GM12878 (cell line): Measurements from ENCODE around the gene SEC62. TPM values are rescaled to one million over a fixed set of nuclear protein-coding genes. Genes with fewer than 3 reads are reported as not detected.

ENCODE experiments used
- ATAC-seq: fragments of 200-7000 bp; cut with Tn5 transposase; 3 replicates; pipeline ENCODE4 v1.9.1; 2020; ENCODE audit warnings: mild to moderate bottlenecking, moderate library complexity
- BruUV-seq: library from RNA; stranded (reverse); fragments of 400-500 nt; replicated peaks from 2 replicates; lab custom pipeline; 2021; lab: Mats Ljungman, UMichigan
- CTCF ChIA-PET: fragments of 300-600 bp; sonication (Branson Sonifier 250); formaldehyde crosslinking; extraction: SDS; loops from one replicate; lab custom pipeline; 2021; ENCODE audit warnings: inconsistent platforms; lab: Yijun Ruan, JAX
- POLR2A ChIA-PET: fragments of 350-600 bp; formaldehyde crosslinking; extraction: SDS; loops from one replicate; lab custom pipeline; 2021; ENCODE audit warnings: inconsistent platforms; lab: Charles Lee
- RAD21 ChIA-PET: fragments of 300-600 bp; sonication (Branson Sonifier 250); formaldehyde crosslinking; loops from one replicate; lab custom pipeline; 2023; ENCODE audit warnings: antibody characterized with exemption; ENCODE audit not compliant: unreplicated experiment; lab: Charles Lee
- SMC1A ChIA-PET: fragments of 300-600 bp; sonication (Branson Sonifier 250); formaldehyde crosslinking; loops from one replicate; lab custom pipeline; 2023; ENCODE audit not compliant: unreplicated experiment, uncharacterized antibody; lab: Charles Lee
- DNase-seq: peaks from one replicate; pipeline ENCODE4 v3.0.0-alpha.2; 2011; ENCODE audit warnings: low read depth, low spot score
- FAIRE-seq: peaks from 3 replicates; lab custom pipeline; 2011; peaks lifted over from hg19 to GRCh38; lab: Jason Lieb, UNC
- H2AFZ ChIP-seq: 2 replicates; pipeline ENCODE4 v1.6.0; 2011; ENCODE audit warnings: low read depth, low read length, control low read depth; ENCODE audit not compliant: control insufficient read depth
- H3K27ac ChIP-seq: 2 replicates; pipeline ENCODE4 v1.5.1; 2011; ENCODE audit warnings: control low read depth; ENCODE audit not compliant: control insufficient read depth, insufficient read depth
- H3K27me3 ChIP-seq, 2 experiments: replicated peaks in 1 of 2; 2 replicates each; pipeline versions ENCODE4 v1.6.0 to v1.6.1; 2011; ENCODE audit warnings: low read length in 1 of 2; ENCODE audit not compliant: control insufficient read depth in 2 of 2, insufficient read depth in 2 of 2
- H3K36me3 ChIP-seq, 2 experiments: 2 replicates each; pipeline ENCODE4 v1.5.1; 2011; ENCODE audit warnings: low read length in 1 of 2; ENCODE audit not compliant: control insufficient read depth in 2 of 2, insufficient read depth in 2 of 2
- H3K4me1 ChIP-seq: 2 replicates; pipeline ENCODE4 v1.6.1; 2011; ENCODE audit warnings: mild to moderate bottlenecking, low read length, moderate library complexity, mixed read lengths; ENCODE audit not compliant: control insufficient read depth, insufficient read depth
- H3K4me2 ChIP-seq: 2 replicates; pipeline ENCODE4 v1.6.0; 2011; ENCODE audit warnings: control low read depth; ENCODE audit not compliant: control insufficient read depth, insufficient read depth
- H3K4me3 ChIP-seq: fragments of 200-600 bp; sonication (generic); 2 replicates; pipeline ENCODE4 v1.5.1; 2016
- H3K79me2 ChIP-seq: 2 replicates; pipeline ENCODE4 v1.6.0; 2011; ENCODE audit warnings: low read length; ENCODE audit not compliant: control insufficient read depth, insufficient read depth
- H3K9ac ChIP-seq: 2 replicates; pipeline ENCODE4 v1.8.0; 2011; ENCODE audit warnings: low read length, control low read depth, mixed read lengths; ENCODE audit not compliant: control insufficient read depth, insufficient read depth
- H3K9me3 ChIP-seq: replicated peaks from 3 replicates; pipeline ENCODE4 v1.5.1; 2011; ENCODE audit warnings: mild to moderate bottlenecking, low read length; ENCODE audit not compliant: control insufficient read depth, insufficient read depth
- H4K20me1 ChIP-seq: 2 replicates; pipeline ENCODE4 v1.6.0; 2011; ENCODE audit not compliant: control insufficient read depth, insufficient read depth
- BCLAF1 ChIP-seq: fragments of 450-650 bp; IDR thresholded peaks from 2 replicates; pipeline ENCODE4 v1.6.1; 2017; ENCODE audit warnings: antibody characterized with exemption, mild to moderate bottlenecking, moderate library complexity
- CEBPZ ChIP-seq: fragments of 150-350 bp; IDR thresholded peaks from 2 replicates; pipeline ENCODE4 v1.6.1; 2016; ENCODE audit warnings: low read depth, low read length
- IRF3 ChIP-seq: fragments of 450-650 bp; IDR thresholded peaks from 2 replicates; pipeline ENCODE4 v1.6.1; 2014; ENCODE audit warnings: mild to moderate bottlenecking
- STAT3 ChIP-seq: IDR thresholded peaks from 2 replicates; pipeline ENCODE4 v1.6.1; 2011; ENCODE audit warnings: low read depth, low read length, improper control_type of control experiment
- SUZ12 ChIP-seq: fragments of 200-600 bp; sonication (generic); IDR thresholded peaks from one replicate; pipeline ENCODE4 v1.6.1; 2018; ENCODE audit warnings: antibody characterized with exemption, mild to moderate bottlenecking; ENCODE audit not compliant: unreplicated experiment
- WGBS: methylation state at CpG from one replicate; pipeline ENCODE4 v1.1.6; 2016; ENCODE audit warnings: low lambda C conversion rate; ENCODE audit not compliant: insufficient replicate concordance, insufficient coverage; ENCODE audit errors: missing lambda C conversion rate; 5-methylcytosine and 5-hydroxymethylcytosine counted together
- in situ Hi-C: fragments of 300-500 bp; cut with MboI; formaldehyde crosslinking; loops from 9 replicates; pipeline ENCODE4 v1.14.3; 2018; ENCODE audit warnings: mixed read lengths
- intact Hi-C: fragments of 100-400 bp; cut with micrococcal nuclease; formaldehyde crosslinking; loops from one replicate; pipeline ENCODE4 v1.14.2; 2022; ENCODE audit not compliant: unreplicated experiment
- polyA plus RNA-seq, 11 experiments: library from polyadenylated mRNA; depleted of rRNA in 4 of 11; unstranded in 6 of 11; stranded (reverse) in 5 of 11; fragments of >200 nt; fragmentation: Nextera tagmentation in 4 of 11; fragmentation: Illumina TruSeq in 1 of 11; extraction: Ambion mirVana in 4 of 11; extraction: Trizol in 1 of 11; gene quantifications; 1 replicate in 1 of 11; 2 replicates in 10 of 11; pipeline versions ENCODE4 v1.2.1 to v1.2.3, GENCODE V29; 2011 to 2016; ENCODE audit warnings: inconsistent platforms in 2 of 11, missing spikeins in 2 of 11, low read depth in 1 of 11
- total RNA-seq, 4 experiments: library from RNA; depleted of rRNA in 3 of 4; stranded (reverse); fragments of >200 nt in 3 of 4; fragmentation: Illumina TruSeq in 1 of 4; extraction: Trizol in 1 of 4; gene quantifications; 2 replicates each; pipeline versions ENCODE4 v1.2.1 to v1.2.3, GENCODE V29; 2013 to 2021

Gene SEC62
- total and polyA plus RNA-seq, 10 of the 15 experiments (the other 5 are each of a cell fraction or from before 2014, with no cell fraction given), result 25.6 to 270 (median 94.8) TPM

- no peak for TF ChIP-seq CEBPZ
- no peak for TF ChIP-seq SUZ12
Measured at GRCh38 chr3:170044795-170045244, 78.2 kb downstream of the SEC62 start (continued).

- no TSS peak for BruUV-seq
- intact Hi-C loops (no loop called here), in situ Hi-C loops (loop anchor here (25.0 kb wide), 1 partner anchor 909 kb away; no protein-coding TSS in a partner anchor)
- Histone ChIP-seq H3K79me2 (peaks cover 69% of the 10 kb centered on the region), H3K4me1 (peaks cover 40% of the 10 kb centered on the region), H3K9ac (peak overlapping the region; percentile 63), H2AFZ (no peak overlapping the region), H3K4me2 (peak overlapping the region; percentile 93), H3K27ac (peak overlapping the region; percentile 95), H3K4me3 (peak overlapping the region; percentile 25; the same call in 1 of the 2 replicates), H3K36me3 (peaks cover 0 to 22% of the 10 kb centered on the region in 2 experiments; a peak in 1 of 4 replicates), H3K27me3 (peaks cover 0 to 4% of the 10 kb centered on the region in 2 experiments; a peak in 2 of 4 replicates), H4K20me1 (no peaks in the 10 kb centered on the region), H3K9me3 (no peaks in the 10 kb centered on the region)
- no peak for TF ChIP-seq IRF3
- no peak for TF ChIP-seq BCLAF1
- TF ChIP-seq STAT3, result no peak
- RAD21 ChIA-PET, result interaction anchor here (0.7 kb wide), 1 partner anchor 73 kb away, joined by 3 read pairs; no protein-coding TSS in a partner anchor
- no peak for FAIRE-seq
- DNase-seq, result no peak
- CTCF ChIA-PET, result no interaction called here
- ATAC-seq, result no peak
- POLR2A ChIA-PET, result no interaction called here
- SMC1A ChIA-PET, result interaction anchor here (1.3 kb wide), 2 partner anchors 32 to 80 kb away, joined by 3 read pairs; partner anchors contain the start of gene SEC62
- 72% methylated on average over 5 of the region's 5 CpGs for WGBS
Measured at GRCh38 chr3:170046269-170047132, 79.9 kb downstream of the SEC62 start.
